ENCODE data around the gene CRB3. TPM values are rescaled to one million over a fixed set of nuclear protein-coding genes. Genes with fewer than 3 reads are reported as not detected.
"Not testable (repeated sequence)": the region's sequence is repeated elsewhere in the genome, so short reads cannot be mapped to it uniquely, and the experiment has no call there.

CRB3 gene
- total RNA-seq, 1 donor from 2014 or later, result not detected

GRCh38 chr19:6424195-6424938 is 39.7 kb upstream of the CRB3 start, which contains the start of gene KHSRP:
KHSRP (minus strand) TSS chr19:6424811; CDS start chr19:6424701, 110 bp downstream.
- peaks cover 19 to 24% (median 21%) of the 10 kb centered on the region in 3 donors for H3K36me3 ChIP-seq (ENCODE audit: control insufficient read depth in 3 of 3, insufficient read depth in 3 of 3, low read length in 3 of 3)
- H3K27ac ChIP-seq (ENCODE audit: low read depth, low read length), result peak within 1 kb of the TSS; percentile 91
- peak within 1 kb of the TSS; percentile 84 to 92 (median 87) for H3K4me3 ChIP-seq (ENCODE audit: low read length in 3 of 3)
- peaks cover 0 to under 1% (median 0%) of the 10 kb centered on the region in 3 donors for H3K27me3 ChIP-seq (ENCODE audit: control insufficient read depth in 3 of 3, insufficient read depth in 3 of 3, low read length in 3 of 3)
- H3K9me3 ChIP-seq (ENCODE audit: control insufficient read depth in 3 of 3, low read length in 3 of 3), result no peaks in the 10 kb centered on the region
- peaks cover 24 to 39% (median 27%) of the 10 kb centered on the region in 3 donors for H3K4me1 ChIP-seq (ENCODE audit: control insufficient read depth in 3 of 3, insufficient read depth in 3 of 3, low read length in 3 of 3)
- peak within 1 kb of the TSS; percentile 69 to 91 (median 90) for H3K9ac ChIP-seq (ENCODE audit: low read depth in 1 of 3, low read length in 3 of 3)

- Histone ChIP-seq H3K9ac (ENCODE audit: low read depth in 1 of 3, low read length in 3 of 3) (peak overlapping the region; percentile 20 to 67 (median 64)), H3K27ac (ENCODE audit: low read depth, low read length) (peak overlapping the region; percentile 91), H3K4me1 (ENCODE audit: control insufficient read depth in 3 of 3, insufficient read depth in 3 of 3, low read length in 3 of 3) (peaks cover 24 to 39% (median 27%) of the 10 kb centered on the region in 3 donors), H3K4me3 (ENCODE audit: low read length in 3 of 3) (peak overlapping the region; percentile 58 to 60 (median 59)), H3K9me3 (ENCODE audit: control insufficient read depth in 3 of 3, low read length in 3 of 3) (no peaks in the 10 kb centered on the region), H3K27me3 (ENCODE audit: control insufficient read depth in 3 of 3, insufficient read depth in 3 of 3, low read length in 3 of 3) (peaks cover 0 to 8% (median 0%) of the 10 kb centered on the region in 3 donors), H3K36me3 (ENCODE audit: control insufficient read depth in 3 of 3, insufficient read depth in 3 of 3, low read length in 3 of 3) (peaks cover 11 to 16% (median 13%) of the 10 kb centered on the region in 3 donors)
Observed at GRCh38 chr19:6424939-6425731, 38.9 kb upstream of the CRB3 start.

GRCh38 chr19:6425732-6426620 is 38.1 kb upstream of the CRB3 start:
- Histone ChIP-seq H3K4me3 (ENCODE audit: low read length in 3 of 3) (peak overlapping the region; percentile 58 to 60 (median 59)), H3K36me3 (ENCODE audit: control insufficient read depth in 3 of 3, insufficient read depth in 3 of 3, low read length in 3 of 3) (peaks cover 2 to 8% (median 5%) of the 10 kb centered on the region in 3 donors), H3K9me3 (ENCODE audit: control insufficient read depth in 3 of 3, low read length in 3 of 3) (no peaks in the 10 kb centered on the region), H3K9ac (ENCODE audit: low read depth in 1 of 3, low read length in 3 of 3) (peak overlapping the region; percentile 20 to 67 (median 64)), H3K27ac (ENCODE audit: low read depth, low read length) (peak overlapping the region; percentile 91), H3K27me3 (ENCODE audit: control insufficient read depth in 3 of 3, insufficient read depth in 3 of 3, low read length in 3 of 3) (peaks cover 0 to 8% (median 0%) of the 10 kb centered on the region in 3 donors), H3K4me1 (ENCODE audit: control insufficient read depth in 3 of 3, insufficient read depth in 3 of 3, low read length in 3 of 3) (peaks cover 24 to 33% (median 24%) of the 10 kb centered on the region in 3 donors)

- Histone ChIP-seq H3K4me1 (ENCODE audit: control insufficient read depth in 3 of 3, insufficient read depth in 3 of 3, low read length in 3 of 3) (peaks cover 20 to 26% (median 21%) of the 10 kb centered on the region in 3 donors), H3K27ac (ENCODE audit: low read depth, low read length) (no peak overlapping the region), H3K36me3 (ENCODE audit: control insufficient read depth in 3 of 3, insufficient read depth in 3 of 3, low read length in 3 of 3) (peaks cover 0 to 3% (median 0%) of the 10 kb centered on the region in 3 donors), H3K9ac (ENCODE audit: low read depth in 1 of 3, low read length in 3 of 3) (no peak overlapping the region), H3K4me3 (ENCODE audit: low read length in 3 of 3) (no peak overlapping the region), H3K9me3 (ENCODE audit: control insufficient read depth in 3 of 3, low read length in 3 of 3) (no peaks in the 10 kb centered on the region), H3K27me3 (ENCODE audit: control insufficient read depth in 3 of 3, insufficient read depth in 3 of 3, low read length in 3 of 3) (peaks cover 0 to 12% (median 0%) of the 10 kb centered on the region in 3 donors)
Observed at GRCh38 chr19:6427131-6427530, 36.9 kb upstream of the CRB3 start.

- peaks cover 0 to 16% (median 0%) of the 10 kb centered on the region in 3 donors for H3K27me3 ChIP-seq (ENCODE audit: control insufficient read depth in 3 of 3, insufficient read depth in 3 of 3, low read length in 3 of 3)
- not testable (repeated sequence) for H3K27ac ChIP-seq (ENCODE audit: low read depth, low read length); H3K9me3 ChIP-seq (ENCODE audit: control insufficient read depth in 3 of 3, low read length in 3 of 3); H3K4me1 ChIP-seq (ENCODE audit: control insufficient read depth in 3 of 3, insufficient read depth in 3 of 3, low read length in 3 of 3); H3K9ac ChIP-seq (ENCODE audit: low read depth in 1 of 3, low read length in 3 of 3); H3K36me3 ChIP-seq (ENCODE audit: control insufficient read depth in 3 of 3, insufficient read depth in 3 of 3, low read length in 3 of 3); H3K4me3 ChIP-seq (ENCODE audit: low read length in 3 of 3)
Observed at GRCh38 chr19:6428692-6429418, 35.2 kb upstream of the CRB3 start.

- no peaks in the 10 kb centered on the region for H3K36me3 ChIP-seq (ENCODE audit: control insufficient read depth in 3 of 3, insufficient read depth in 3 of 3, low read length in 3 of 3)
- H3K9me3 ChIP-seq (ENCODE audit: control insufficient read depth in 3 of 3, low read length in 3 of 3), result no peaks in the 10 kb centered on the region
Observed at GRCh38 chr19:6429419-6430221, 34.5 kb upstream of the CRB3 start.

GRCh38 chr19:6431891-6432290 is 32.2 kb upstream of the CRB3 start:
- H3K27me3 ChIP-seq (ENCODE audit: control insufficient read depth in 3 of 3, insufficient read depth in 3 of 3, low read length in 3 of 3), result peaks cover 0 to 16% (median 0%) of the 10 kb centered on the region in 3 donors

More at GRCh38 chr19:6429419-6430221, 34.5 kb upstream of the CRB3 start:
- Histone ChIP-seq H3K27ac (ENCODE audit: low read depth, low read length) (no peak overlapping the region), H3K9ac (ENCODE audit: low read depth in 1 of 3, low read length in 3 of 3) (no peak overlapping the region), H3K4me1 (ENCODE audit: control insufficient read depth in 3 of 3, insufficient read depth in 3 of 3, low read length in 3 of 3) (peaks cover 5 to 8% (median 5%) of the 10 kb centered on the region in 3 donors), H3K4me3 (ENCODE audit: low read length in 3 of 3) (no peak overlapping the region), H3K27me3 (ENCODE audit: control insufficient read depth in 3 of 3, insufficient read depth in 3 of 3, low read length in 3 of 3) (peaks cover 0 to 16% (median 0%) of the 10 kb centered on the region in 3 donors)

GRCh38 chr19:6433165-6433564 is 30.9 kb upstream of the CRB3 start:
- H3K36me3 ChIP-seq (ENCODE audit: control insufficient read depth in 3 of 3, insufficient read depth in 3 of 3, low read length in 3 of 3), result no peaks in the 10 kb centered on the region
- H3K4me1 ChIP-seq (ENCODE audit: control insufficient read depth in 3 of 3, insufficient read depth in 3 of 3, low read length in 3 of 3), result no peaks in the 10 kb centered on the region
- no peaks in the 10 kb centered on the region for H3K9me3 ChIP-seq (ENCODE audit: control insufficient read depth in 3 of 3, low read length in 3 of 3)
- H3K27ac ChIP-seq (ENCODE audit: low read depth, low read length), result no peak overlapping the region
- H3K27me3 ChIP-seq (ENCODE audit: control insufficient read depth in 3 of 3, insufficient read depth in 3 of 3, low read length in 3 of 3), result peaks cover 0 to 16% (median 0%) of the 10 kb centered on the region in 3 donors
- no peak overlapping the region for H3K9ac ChIP-seq (ENCODE audit: low read depth in 1 of 3, low read length in 3 of 3)
- H3K4me3 ChIP-seq (ENCODE audit: low read length in 3 of 3), result no peak overlapping the region

More at GRCh38 chr19:6431891-6432290, 32.2 kb upstream of the CRB3 start:
- Histone ChIP-seq H3K36me3 (ENCODE audit: control insufficient read depth in 3 of 3, insufficient read depth in 3 of 3, low read length in 3 of 3) (no peaks in the 10 kb centered on the region), H3K9ac (ENCODE audit: low read depth in 1 of 3, low read length in 3 of 3) (no peak overlapping the region), H3K4me3 (ENCODE audit: low read length in 3 of 3) (no peak overlapping the region), H3K27ac (ENCODE audit: low read depth, low read length) (no peak overlapping the region), H3K9me3 (ENCODE audit: control insufficient read depth in 3 of 3, low read length in 3 of 3) (no peaks in the 10 kb centered on the region), H3K4me1 (ENCODE audit: control insufficient read depth in 3 of 3, insufficient read depth in 3 of 3, low read length in 3 of 3) (no peaks in the 10 kb centered on the region)

All from skeletal muscle tissue (tissue), 4 donors.